Neural cell (in vitro differentiated cells): Measurements from ENCODE around the gene CPA1. TPM values are rescaled to one million over a fixed set of nuclear protein-coding genes. Genes with fewer than 3 reads are reported as not detected.
A peak's percentile ranks its signal among the peaks of the same experiment; 100 is the strongest.

ENCODE experiments used
- H2AFZ ChIP-seq: fragments of 200-600, 300-800 bp; sonication (generic), shearing (Covaris generic); 2 replicates; pipeline ENCODE4 v1.6.0; 2014; ENCODE audit warnings: low read depth, mild to moderate bottlenecking, antibody characterized with exemption, low read length, moderate library complexity
- H3F3A ChIP-seq: fragments of 200-600 bp; shearing (Covaris generic); 2 replicates; pipeline ENCODE4 v1.6.1; 2016; ENCODE audit warnings: mild to moderate bottlenecking, moderate library complexity, mixed read lengths, antibody characterized with exemption, low read length; ENCODE audit not compliant: insufficient read depth, poor library complexity, severe bottlenecking
- H3K27ac ChIP-seq: fragments of 200-600, 300-800 bp; sonication (generic), shearing (Covaris generic); 2 replicates; pipeline ENCODE4 v1.5.1; 2014; ENCODE audit warnings: mild to moderate bottlenecking, low read length, moderate library complexity
- H3K27me3 ChIP-seq: fragments of 300-800, 200-600 bp; sonication (generic), shearing (Covaris generic); 2 replicates; pipeline ENCODE4 v1.6.0; 2014; ENCODE audit warnings: mild to moderate bottlenecking, low read depth, low read length, moderate library complexity; ENCODE audit not compliant: insufficient read depth
- H3K36me3 ChIP-seq: fragments of 300-800, 200-600 bp; sonication (generic), shearing (Covaris generic); 2 replicates; pipeline ENCODE4 v1.5.1; 2014; ENCODE audit warnings: mild to moderate bottlenecking, antibody characterized with exemption, low read length, moderate library complexity; ENCODE audit not compliant: insufficient read depth
- H3K4me2 ChIP-seq: fragments of 300-800, 200-600 bp; sonication (generic), shearing (Covaris generic); 2 replicates; pipeline ENCODE4 v1.6.0; 2014; ENCODE audit warnings: mild to moderate bottlenecking, low read length
- H3K4me3 ChIP-seq: fragments of 300-800, 200-600 bp; sonication (generic), shearing (Covaris generic); 2 replicates; pipeline ENCODE4 v1.5.1; 2014; ENCODE audit warnings: mild to moderate bottlenecking, low read length, moderate library complexity
- H3K79me2 ChIP-seq: fragments of 200-600 bp; shearing (Covaris generic); replicated peaks from 2 replicates; pipeline ENCODE4 v1.6.0; 2014; ENCODE audit warnings: mild to moderate bottlenecking, low read length, moderate library complexity; ENCODE audit not compliant: insufficient read depth
- H3K9ac ChIP-seq: fragments of 300-800, 200-600 bp; sonication (generic), shearing (Covaris generic); 2 replicates; pipeline ENCODE4 v1.6.1; 2016; ENCODE audit warnings: mild to moderate bottlenecking, low read length, mixed read lengths
- H3K9me2 ChIP-seq: fragments of 200-600 bp; shearing (Covaris generic); 2 replicates; pipeline ENCODE4 v1.6.1; 2016; ENCODE audit warnings: mild to moderate bottlenecking, low read length, mixed read lengths; ENCODE audit not compliant: insufficient read depth
- H3K9me3 ChIP-seq: fragments of 200-600, 300-800 bp; sonication (generic), shearing (Covaris generic); 2 replicates; pipeline ENCODE4 v1.6.1; 2016; ENCODE audit warnings: mild to moderate bottlenecking, mixed run types, low read length, moderate library complexity, mixed read lengths
- H4K20me1 ChIP-seq: fragments of 200-600 bp; shearing (Covaris generic); 2 replicates; pipeline ENCODE4 v1.6.1; 2016; ENCODE audit warnings: mild to moderate bottlenecking, mixed run types; ENCODE audit not compliant: insufficient read depth
- EP300 ChIP-seq: fragments of 450-650 bp; conservative IDR thresholded peaks from 2 replicates; pipeline ENCODE4 v1.6.1; 2014; ENCODE audit warnings: antibody characterized with exemption, mild to moderate bottlenecking, moderate library complexity; ENCODE audit not compliant: poor library complexity, severe bottlenecking
- EZH2 ChIP-seq: fragments of 200-600, 300-800 bp; shearing (Covaris generic), sonication (generic); IDR thresholded peaks from 2 replicates; pipeline ENCODE4 v1.6.1; 2014; ENCODE audit warnings: antibody characterized with exemption, low read length, borderline replicate concordance, mild to moderate bottlenecking; ENCODE audit not compliant: insufficient read depth, poor library complexity, severe bottlenecking
- MXI1 ChIP-seq: fragments of 450-650 bp; conservative IDR thresholded peaks from 2 replicates; pipeline ENCODE4 v1.6.1; 2014; ENCODE audit warnings: antibody characterized with exemption, mild to moderate bottlenecking; ENCODE audit not compliant: poor library complexity, severe bottlenecking
- POLR2AphosphoS5 ChIP-seq: IDR thresholded peaks from 2 replicates; pipeline ENCODE4 v1.6.1; 2012
- RAD21 ChIP-seq: fragments of 450-650 bp; conservative IDR thresholded peaks from 2 replicates; pipeline ENCODE4 v1.6.1; 2014; ENCODE audit warnings: antibody characterized with exemption, mild to moderate bottlenecking, moderate library complexity
- SMC3 ChIP-seq: fragments of 450-650 bp; conservative IDR thresholded peaks from 2 replicates; pipeline ENCODE4 v1.6.1; 2014; ENCODE audit warnings: antibody characterized with exemption, mild to moderate bottlenecking, moderate library complexity; ENCODE audit not compliant: poor library complexity
- TAF1 ChIP-seq: IDR thresholded peaks from 2 replicates; pipeline ENCODE4 v1.6.1; 2012; ENCODE audit warnings: low read depth
- polyA plus RNA-seq: library from polyadenylated mRNA; depleted of rRNA; stranded (reverse); fragments of >200 nt; gene quantifications from 2 replicates; pipeline ENCODE4 v1.2.3, GENCODE V29; 2014
- TF ChIP-seq, protein P1 (sequence below): fragments of 450-650 bp; IDR thresholded peaks from 2 replicates; pipeline ENCODE4 v1.5.1; 2014; ENCODE audit warnings: antibody characterized with exemption, mild to moderate bottlenecking, moderate library complexity; ENCODE audit not compliant: poor library complexity, severe bottlenecking
- TF ChIP-seq, protein P2 (sequence below): IDR thresholded peaks from 2 replicates; pipeline ENCODE4 v1.6.1; 2012; ENCODE audit warnings: borderline replicate concordance

Gene CPA1
- polyA plus RNA-seq, 1 donor from 2014 or later: not detected

DNA sequence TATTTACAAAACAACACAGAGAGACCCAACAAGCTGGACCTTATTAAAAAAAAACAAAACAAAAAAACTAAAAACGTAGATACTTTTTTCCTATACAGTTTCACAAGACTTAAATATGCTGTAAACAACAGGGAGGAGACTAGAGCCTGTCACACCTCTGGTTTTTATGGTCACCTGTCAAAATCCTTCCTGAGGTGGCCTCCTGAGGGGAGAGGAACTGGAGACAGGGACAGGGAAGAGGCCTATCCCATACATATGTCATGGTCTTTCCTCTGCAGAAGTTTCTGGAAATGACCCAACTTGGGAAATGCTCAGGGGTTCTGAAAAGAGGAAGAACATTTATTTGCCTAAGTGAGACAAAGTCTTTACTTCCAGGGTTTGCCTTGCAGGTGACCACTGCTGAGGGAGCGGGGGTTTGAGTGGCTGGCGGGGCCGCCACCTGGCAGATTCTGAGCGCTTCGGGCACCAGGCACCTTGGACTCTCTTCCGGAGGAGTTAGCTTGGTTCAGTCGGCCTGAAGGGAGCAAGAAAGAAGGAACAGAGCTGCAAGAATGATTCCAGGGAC is 18.3 kb downstream of the CPA1 start:
- H3K79me2 ChIP-seq: no peaks in the 10 kb centered on the region
- H3K27ac ChIP-seq: peak overlapping the region; percentile 72
- no peaks in the 10 kb centered on the region for H4K20me1 ChIP-seq
- H2AFZ ChIP-seq: no peak overlapping the region
- H3K9me2 ChIP-seq: no peaks in the 10 kb centered on the region
- no peak for TF ChIP-seq RAD21
- TF ChIP-seq MXI1: no peak
- TF ChIP-seq, protein P1, sequence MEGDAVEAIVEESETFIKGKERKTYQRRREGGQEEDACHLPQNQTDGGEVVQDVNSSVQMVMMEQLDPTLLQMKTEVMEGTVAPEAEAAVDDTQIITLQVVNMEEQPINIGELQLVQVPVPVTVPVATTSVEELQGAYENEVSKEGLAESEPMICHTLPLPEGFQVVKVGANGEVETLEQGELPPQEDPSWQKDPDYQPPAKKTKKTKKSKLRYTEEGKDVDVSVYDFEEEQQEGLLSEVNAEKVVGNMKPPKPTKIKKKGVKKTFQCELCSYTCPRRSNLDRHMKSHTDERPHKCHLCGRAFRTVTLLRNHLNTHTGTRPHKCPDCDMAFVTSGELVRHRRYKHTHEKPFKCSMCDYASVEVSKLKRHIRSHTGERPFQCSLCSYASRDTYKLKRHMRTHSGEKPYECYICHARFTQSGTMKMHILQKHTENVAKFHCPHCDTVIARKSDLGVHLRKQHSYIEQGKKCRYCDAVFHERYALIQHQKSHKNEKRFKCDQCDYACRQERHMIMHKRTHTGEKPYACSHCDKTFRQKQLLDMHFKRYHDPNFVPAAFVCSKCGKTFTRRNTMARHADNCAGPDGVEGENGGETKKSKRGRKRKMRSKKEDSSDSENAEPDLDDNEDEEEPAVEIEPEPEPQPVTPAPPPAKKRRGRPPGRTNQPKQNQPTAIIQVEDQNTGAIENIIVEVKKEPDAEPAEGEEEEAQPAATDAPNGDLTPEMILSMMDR: no peak
- TF ChIP-seq, protein P2, sequence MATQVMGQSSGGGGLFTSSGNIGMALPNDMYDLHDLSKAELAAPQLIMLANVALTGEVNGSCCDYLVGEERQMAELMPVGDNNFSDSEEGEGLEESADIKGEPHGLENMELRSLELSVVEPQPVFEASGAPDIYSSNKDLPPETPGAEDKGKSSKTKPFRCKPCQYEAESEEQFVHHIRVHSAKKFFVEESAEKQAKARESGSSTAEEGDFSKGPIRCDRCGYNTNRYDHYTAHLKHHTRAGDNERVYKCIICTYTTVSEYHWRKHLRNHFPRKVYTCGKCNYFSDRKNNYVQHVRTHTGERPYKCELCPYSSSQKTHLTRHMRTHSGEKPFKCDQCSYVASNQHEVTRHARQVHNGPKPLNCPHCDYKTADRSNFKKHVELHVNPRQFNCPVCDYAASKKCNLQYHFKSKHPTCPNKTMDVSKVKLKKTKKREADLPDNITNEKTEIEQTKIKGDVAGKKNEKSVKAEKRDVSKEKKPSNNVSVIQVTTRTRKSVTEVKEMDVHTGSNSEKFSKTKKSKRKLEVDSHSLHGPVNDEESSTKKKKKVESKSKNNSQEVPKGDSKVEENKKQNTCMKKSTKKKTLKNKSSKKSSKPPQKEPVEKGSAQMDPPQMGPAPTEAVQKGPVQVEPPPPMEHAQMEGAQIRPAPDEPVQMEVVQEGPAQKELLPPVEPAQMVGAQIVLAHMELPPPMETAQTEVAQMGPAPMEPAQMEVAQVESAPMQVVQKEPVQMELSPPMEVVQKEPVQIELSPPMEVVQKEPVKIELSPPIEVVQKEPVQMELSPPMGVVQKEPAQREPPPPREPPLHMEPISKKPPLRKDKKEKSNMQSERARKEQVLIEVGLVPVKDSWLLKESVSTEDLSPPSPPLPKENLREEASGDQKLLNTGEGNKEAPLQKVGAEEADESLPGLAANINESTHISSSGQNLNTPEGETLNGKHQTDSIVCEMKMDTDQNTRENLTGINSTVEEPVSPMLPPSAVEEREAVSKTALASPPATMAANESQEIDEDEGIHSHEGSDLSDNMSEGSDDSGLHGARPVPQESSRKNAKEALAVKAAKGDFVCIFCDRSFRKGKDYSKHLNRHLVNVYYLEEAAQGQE: no peak
- no peak for TF ChIP-seq EP300
- TF ChIP-seq TAF1: no peak
- no peak for TF ChIP-seq POLR2AphosphoS5
- no peak for TF ChIP-seq SMC3
- no peak for TF ChIP-seq EZH2
- no peaks in the 10 kb centered on the region for H3K27me3 ChIP-seq
- peak overlapping the region; percentile 30 for H3K9ac ChIP-seq
- peaks cover 20% of the 10 kb centered on the region for H3K36me3 ChIP-seq
- no peaks in the 10 kb centered on the region for H3F3A ChIP-seq
- H3K4me2 ChIP-seq: no peak overlapping the region
- H3K4me3 ChIP-seq: no peak overlapping the region
- no peaks in the 10 kb centered on the region for H3K9me3 ChIP-seq

DNA sequence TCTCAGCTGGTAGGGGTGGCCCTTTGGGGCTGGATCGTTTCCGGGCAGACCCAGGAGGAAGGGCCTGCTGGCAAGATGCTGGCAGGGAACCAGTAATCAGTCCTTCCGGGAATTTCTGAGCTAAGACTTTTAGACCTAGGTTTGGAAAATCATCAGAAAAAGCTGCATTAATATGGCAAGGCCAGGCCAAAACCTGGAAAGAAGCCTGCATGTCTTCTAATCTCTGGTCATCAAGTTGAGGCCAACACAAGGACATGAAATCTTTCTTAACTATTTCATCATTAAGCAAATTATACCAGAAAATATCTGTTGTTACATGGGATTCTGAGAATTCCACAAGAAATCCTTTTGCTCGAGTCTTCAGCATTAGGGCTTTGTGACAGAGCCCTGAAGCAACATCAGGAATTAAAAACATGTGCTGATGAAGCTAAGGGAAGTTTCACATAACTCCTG is 19.9 kb downstream of the CPA1 start:
- Histone ChIP-seq H3K4me2 (no peak overlapping the region), H3K9me3 (no peaks in the 10 kb centered on the region), H3F3A (no peaks in the 10 kb centered on the region), H3K27ac (no peak overlapping the region), H3K79me2 (no peaks in the 10 kb centered on the region), H3K4me3 (no peak overlapping the region), H3K9ac (no peak overlapping the region), H3K27me3 (no peaks in the 10 kb centered on the region), H2AFZ (no peak overlapping the region), H3K9me2 (no peaks in the 10 kb centered on the region), H4K20me1 (no peaks in the 10 kb centered on the region), H3K36me3 (peaks cover 20% of the 10 kb centered on the region)
- TF ChIP-seq RAD21 (no peak), TAF1 (no peak), EZH2 (no peak), MXI1 (no peak), EP300 (no peak), POLR2AphosphoS5 (no peak)
- TF ChIP-seq, protein P1: no peak
- TF ChIP-seq, protein P2: no peak
